HCT116 (cell line): ENCODE data around the gene SMIM23. TPM values are rescaled to one million over a fixed set of nuclear protein-coding genes. Genes with fewer than 3 reads are reported as not detected.
A peak's percentile ranks its signal among the peaks of the same experiment; 100 is the strongest.

Source experiments
- ATAC-seq: fragments of 200-7000 bp; cut with Tn5 transposase; 2 replicates; pipeline ENCODE4 v1.9.1; 2020; ENCODE audit warnings: mild to moderate bottlenecking, moderate library complexity
- BruUV-seq: library from RNA; stranded (reverse); fragments of 400-500 nt; replicated peaks from 2 replicates; lab custom pipeline; 2021; lab: Mats Ljungman, UMichigan
- CTCF ChIA-PET: fragments of 300-600 bp; sonication (Branson Sonifier 250); formaldehyde crosslinking; loops from one replicate; lab custom pipeline; 2021; ENCODE audit warnings: antibody characterized with exemption; lab: Charles Lee
- POLR2A ChIA-PET: fragments of 300-600, 350-600 bp; sonication (Branson Sonifier 250); formaldehyde crosslinking; loops from one replicate; lab custom pipeline; 2021; ENCODE audit warnings: antibody characterized with exemption; lab: Charles Lee
- RAD21 ChIA-PET, 2 experiments: fragments of 300-600 bp; sonication (Branson Sonifier 250); formaldehyde crosslinking; loops; one replicate each; lab custom pipeline; 2023; ENCODE audit warnings: low total read pairs in 2 of 2; ENCODE audit not compliant: uncharacterized antibody in 2 of 2, unreplicated experiment in 2 of 2, low non-redundant PET in 1 of 2; lab: Charles Lee
- DNase-seq: peaks from one replicate; pipeline ENCODE4 v3.0.0-alpha.2; 2010; ENCODE audit warnings: low read depth, low spot score
- H2AFZ ChIP-seq: fragments of 200-600 bp; shearing (Covaris generic), sonication (generic); 2 replicates; pipeline ENCODE4 v1.6.1; 2017; ENCODE audit warnings: low read depth, mixed run types, mixed read lengths, antibody characterized with exemption, low read length; ENCODE audit not compliant: poor library complexity, severe bottlenecking
- H3K27ac ChIP-seq: 2 replicates; pipeline ENCODE4 v1.5.1; 2012; ENCODE audit warnings: low read depth, low read length
- H3K27me3 ChIP-seq: fragments of 200-600 bp; sonication (generic); 2 replicates; pipeline ENCODE4 v1.6.1; 2016; ENCODE audit warnings: mixed run types, low read length, mixed read lengths; ENCODE audit not compliant: insufficient read depth
- H3K36me3 ChIP-seq, 2 experiments: fragments of 200-500 bp in 1 of 2; fragments of 200-600 bp in 1 of 2; sonication (Bioruptor generic) in 1 of 2; sonication (generic) in 1 of 2; 2 replicates each; pipeline versions ENCODE4 v1.5.1 to v1.6.1; 2014 to 2016; ENCODE audit warnings: low read length in 2 of 2, inconsistent platforms in 1 of 2, mixed read lengths in 1 of 2, mixed run types in 1 of 2; ENCODE audit not compliant: insufficient read depth in 2 of 2, control insufficient read depth in 1 of 2
- H3K4me1 ChIP-seq, 2 experiments: fragments of 200-600 bp in 1 of 2; sonication (generic) in 1 of 2; 2 replicates each; pipeline versions ENCODE4 v1.5.1 to v1.6.1; 2012 to 2017; ENCODE audit warnings: low read length in 2 of 2, inconsistent platforms in 1 of 2, mild to moderate bottlenecking in 1 of 2, mixed read lengths in 1 of 2, mixed run types in 1 of 2, moderate library complexity in 1 of 2; ENCODE audit not compliant: insufficient read depth in 2 of 2, control insufficient read depth in 1 of 2
- H3K4me2 ChIP-seq: fragments of 200-600 bp; sonication (generic); 2 replicates; pipeline ENCODE4 v1.6.1; 2017; ENCODE audit warnings: mixed run types, low read length, mixed read lengths
- H3K4me3 ChIP-seq, 2 experiments: fragments of 200-600 bp in 1 of 2; sonication (generic) in 1 of 2; replicated peaks in 1 of 2; 2 replicates each; pipeline ENCODE4 v1.5.1; 2011 to 2016; ENCODE audit warnings: low read length in 2 of 2, control low read depth in 1 of 2, low read depth in 1 of 2, mild to moderate bottlenecking in 1 of 2, mixed read lengths in 1 of 2, mixed run types in 1 of 2
- H3K79me2 ChIP-seq: fragments of 200-600 bp; sonication (generic); 2 replicates; pipeline ENCODE4 v1.6.1; 2017; ENCODE audit warnings: mild to moderate bottlenecking, mixed run types, low read length, moderate library complexity, mixed read lengths; ENCODE audit not compliant: insufficient read depth
- H3K9ac ChIP-seq: fragments of 200-600 bp; sonication (generic); 2 replicates; pipeline ENCODE4 v1.6.1; 2016; ENCODE audit warnings: low read length, mixed read lengths
- H3K9me2 ChIP-seq: fragments of 200-600 bp; sonication (generic), shearing (Covaris generic); 2 replicates; pipeline ENCODE4 v1.6.1; 2017; ENCODE audit warnings: mixed run types, mild to moderate bottlenecking, moderate library complexity; ENCODE audit not compliant: insufficient read depth
- H3K9me3 ChIP-seq, 2 experiments: fragments of 200-500 bp in 1 of 2; fragments of 200-600 bp in 1 of 2; sonication (Bioruptor generic) in 1 of 2; sonication (generic) in 1 of 2; 2 replicates each; pipeline ENCODE4 v1.6.1; 2014 to 2017; ENCODE audit warnings: low read length in 2 of 2, mixed read lengths in 2 of 2, inconsistent platforms in 1 of 2, low read depth in 1 of 2, mild to moderate bottlenecking in 1 of 2, mixed run types in 1 of 2, moderate library complexity in 1 of 2; ENCODE audit not compliant: control insufficient read depth in 1 of 2, insufficient read depth in 1 of 2
- H4K20me1 ChIP-seq: fragments of 200-600 bp; sonication (generic), shearing (Covaris generic); 2 replicates; pipeline ENCODE4 v1.6.1; 2017; ENCODE audit warnings: mixed run types, mild to moderate bottlenecking, moderate library complexity; ENCODE audit not compliant: insufficient read depth
- ELF1 ChIP-seq: IDR thresholded peaks from 2 replicates; pipeline ENCODE4 v1.6.1; 2012; ENCODE audit warnings: low read depth, borderline replicate concordance
- MAX ChIP-seq: IDR thresholded peaks from 2 replicates; pipeline ENCODE4 v1.6.1; 2012
- POLR2AphosphoS5 ChIP-seq: IDR thresholded peaks from 2 replicates; pipeline ENCODE4 v1.6.1; 2011; ENCODE audit warnings: mild to moderate bottlenecking, low read depth, low read length, moderate library complexity
- ZBTB33 ChIP-seq: IDR thresholded peaks from 2 replicates; pipeline ENCODE4 v1.6.1; 2011; ENCODE audit warnings: mild to moderate bottlenecking, low read length, moderate library complexity; ENCODE audit not compliant: insufficient replicate concordance; ENCODE audit errors: extremely low read depth
- intact Hi-C: fragments of 100-400 bp; cut with micrococcal nuclease; formaldehyde crosslinking; loops from 2 replicates; pipeline ENCODE4 v1.10.0; 2022
- total RNA-seq: library from RNA; stranded (reverse); gene quantifications from one replicate; pipeline ENCODE4 v1.2.1, GENCODE V29; 2021; ENCODE audit not compliant: unreplicated experiment

Gene SMIM23
- total RNA-seq, 1 experiment from 2014 or later: not detected

GRCh38 chr5:171839112-171839511 is 53.5 kb downstream of the SMIM23 start:
- no peaks in the 10 kb centered on the region for H3K27me3 ChIP-seq
- no peak overlapping the region for H2AFZ ChIP-seq
- no peaks in the 10 kb centered on the region for H3K79me2 ChIP-seq
- no peak for TF ChIP-seq POLR2AphosphoS5
- H3K9ac ChIP-seq: no peak overlapping the region
- H3K36me3 ChIP-seq: no peaks in the 10 kb centered on the region
- no peak overlapping the region for H3K4me2 ChIP-seq
- H3K9me2 ChIP-seq: no peaks in the 10 kb centered on the region
- no peak for ATAC-seq
- H3K4me3 ChIP-seq: no peak overlapping the region
- POLR2A ChIA-PET: no interaction called here
- no peaks in the 10 kb centered on the region for H3K9me3 ChIP-seq
- H4K20me1 ChIP-seq: no peaks in the 10 kb centered on the region
- peaks cover 3 to 13% of the 10 kb centered on the region in 2 experiments; a peak in 2 of 4 replicates for H3K4me1 ChIP-seq
- no peak overlapping the region for H3K27ac ChIP-seq
- intact Hi-C loops: no loop called here
- BruUV-seq: no TSS peak
- DNase-seq: no peak
- CTCF ChIA-PET: no interaction called here
- RAD21 ChIA-PET: no interaction called here

- Histone ChIP-seq H2AFZ (no peak overlapping the region), H4K20me1 (no peaks in the 10 kb centered on the region), H3K36me3 (no peaks in the 10 kb centered on the region), H3K9me2 (no peaks in the 10 kb centered on the region), H3K27ac (no peak overlapping the region), H3K4me1 (peaks cover 3 to 10% of the 10 kb centered on the region in 2 experiments; a peak in 2 of 4 replicates), H3K4me2 (no peak overlapping the region), H3K9ac (no peak overlapping the region), H3K9me3 (no peaks in the 10 kb centered on the region), H3K27me3 (no peaks in the 10 kb centered on the region), H3K4me3 (no peak overlapping the region), H3K79me2 (no peaks in the 10 kb centered on the region)
- DNase-seq: no peak
- RAD21 ChIA-PET: no interaction called here
- intact Hi-C loops: no loop called here
- TF ChIP-seq MAX (no peak), ZBTB33 (no peak), ELF1 (no peak)
- POLR2A ChIA-PET: no interaction called here
- ATAC-seq: peak; percentile 81
- CTCF ChIA-PET: interaction anchor here (1.4 kb wide), 1 partner anchor 9 kb away, joined by 3 read pairs; no protein-coding TSS in a partner anchor
- BruUV-seq: no TSS peak
Measured at GRCh38 chr5:171840066-171840465, 54.4 kb downstream of the SMIM23 start.

Other genes with a start within 250 kb of the SMIM23 start
- 52.0 TPM for gene FBXW11, start 220.8 kb downstream of the SMIM23 start, total RNA-seq